OCI-LY3 (cell line): Measurements from ENCODE around the gene DUT.

Experiments used
- H2AFZ ChIP-seq: fragments of 200-600, 300-600 bp; shearing (Covaris generic); 2 replicates; pipeline ENCODE4 v1.6.0; 2014; ENCODE audit warnings: antibody characterized with exemption, low read depth, low read length
- H3K27ac ChIP-seq: fragments of 200-600, 300-600 bp; sonication (generic); 2 replicates; pipeline ENCODE4 v1.5.1; 2014; ENCODE audit warnings: mild to moderate bottlenecking, low read length, moderate library complexity, mixed read lengths
- H3K27me3 ChIP-seq: fragments of 200-600, 300-600 bp; sonication (generic); 2 replicates; pipeline ENCODE4 v1.6.1; 2014; ENCODE audit warnings: low read depth, low read length, mixed read lengths
- H3K36me3 ChIP-seq: fragments of 200-600, 300-600 bp; sonication (generic); replicated peaks from 2 replicates; pipeline ENCODE3; 2014; ENCODE audit warnings: low read depth, low read length, mixed read lengths
- H3K4me1 ChIP-seq: fragments of 300-600, 200-600 bp; sonication (generic); 2 replicates; pipeline ENCODE4 v1.6.1; 2014; ENCODE audit warnings: low read length, mixed read lengths
- H3K4me2 ChIP-seq: fragments of 200-600, 300-600 bp; sonication (generic); 2 replicates; pipeline ENCODE4 v1.6.1; 2014; ENCODE audit warnings: low read length, mixed read lengths
- H3K4me3 ChIP-seq: fragments of 300-600, 200-600 bp; sonication (generic); 2 replicates; pipeline ENCODE4 v1.5.1; 2014; ENCODE audit warnings: antibody characterized with exemption, mild to moderate bottlenecking, low read length, moderate library complexity
- H3K79me2 ChIP-seq: fragments of 300-600, 200-600 bp; shearing (Covaris generic); 2 replicates; pipeline ENCODE4 v1.6.1; 2014; ENCODE audit warnings: mild to moderate bottlenecking, low read length, mixed read lengths
- H3K9ac ChIP-seq: fragments of 300-600, 200-600 bp; shearing (Covaris generic); 2 replicates; pipeline ENCODE4 v1.6.0; 2014; ENCODE audit warnings: mild to moderate bottlenecking, low read length, moderate library complexity
- H3K9me3 ChIP-seq: fragments of 200-600, 300-600 bp; shearing (Covaris generic); 2 replicates; pipeline ENCODE4 v1.6.1; 2014; ENCODE audit warnings: low read length, mixed read lengths; ENCODE audit not compliant: insufficient read depth
- H4K20me1 ChIP-seq: fragments of 200-600, 300-600 bp; sonication (generic); 2 replicates; pipeline ENCODE4 v1.6.1; 2016; ENCODE audit warnings: low read length, mixed read lengths; ENCODE audit not compliant: insufficient read depth
- CTCF ChIP-seq: fragments of 200-600, 300-600 bp; sonication (generic); IDR thresholded peaks from 2 replicates; pipeline ENCODE4 v1.5.1; 2014; ENCODE audit warnings: antibody characterized with exemption, low read length, low read depth
- EZH2phosphoT487 ChIP-seq: fragments of 200-600 bp; shearing (Covaris generic); IDR thresholded peaks from 2 replicates; pipeline ENCODE4 v1.6.1; 2018; ENCODE audit warnings: antibody characterized with exemption, mixed run types, low read depth

The DUT gene

DNA sequence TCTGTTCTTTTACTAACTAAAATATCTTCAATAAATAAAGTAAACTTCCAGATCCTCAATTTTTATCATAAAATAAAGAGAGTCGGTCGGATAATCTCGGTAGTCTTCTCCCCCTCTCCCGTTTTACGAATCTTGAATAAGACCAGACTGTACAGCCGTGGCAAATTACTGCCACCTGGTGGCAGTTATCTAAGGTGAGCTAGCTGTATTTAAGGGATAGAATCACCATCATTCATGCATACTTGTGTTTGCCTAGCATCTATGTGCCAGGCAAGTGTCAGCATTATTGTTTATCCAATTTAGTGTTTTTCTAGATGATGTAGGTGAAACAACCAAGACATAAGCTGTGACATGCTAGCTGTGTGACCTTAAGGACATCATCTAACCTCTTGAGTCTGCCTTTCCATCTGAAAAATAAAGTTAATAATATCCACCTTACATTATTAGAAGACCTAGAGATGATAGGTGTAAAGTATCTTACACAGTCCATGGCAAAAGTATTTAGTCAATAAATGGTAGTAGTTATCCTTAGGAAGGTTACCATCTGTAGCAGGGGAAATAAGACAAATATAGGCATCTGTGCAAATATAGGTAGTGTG is 21.3 kb downstream of the DUT start:
- H3K9ac ChIP-seq = peak overlapping the region; percentile 23; the same call in 1 of the 2 replicates
- TF ChIP-seq EZH2phosphoT487 (no peak), CTCF (peak; percentile 91)
- H3K4me2 ChIP-seq = peak overlapping the region; percentile 54

GRCh38 chr15:48354694-48355303 is 23.6 kb downstream of the DUT start:
- Histone ChIP-seq H3K36me3 (no peaks in the 10 kb centered on the region), H3K27me3 (no peaks in the 10 kb centered on the region), H4K20me1 (no peaks in the 10 kb centered on the region), H3K4me2 (peak overlapping the region; percentile 66), H3K9me3 (no peaks in the 10 kb centered on the region), H2AFZ (peak overlapping the region; percentile 92), H3K9ac (peak overlapping the region; percentile 35), H3K79me2 (no peaks in the 10 kb centered on the region), H3K4me1 (peaks cover 24% of the 10 kb centered on the region), H3K4me3 (peak overlapping the region; percentile 58), H3K27ac (peak overlapping the region; percentile 39)
- TF ChIP-seq EZH2phosphoT487 = no peak
- TF ChIP-seq CTCF = no peak

More for the DNA sequence above, 21.3 kb downstream of the DUT start:
- Histone ChIP-seq H3K9me3 (no peaks in the 10 kb centered on the region), H4K20me1 (no peaks in the 10 kb centered on the region), H3K36me3 (no peaks in the 10 kb centered on the region), H3K27me3 (no peaks in the 10 kb centered on the region), H3K79me2 (no peaks in the 10 kb centered on the region), H3K4me1 (peaks cover 14% of the 10 kb centered on the region), H2AFZ (0 out of 2 replicates have a peak overlapping the region, but pooled peaks have one; percentile 47), H3K4me3 (peak overlapping the region; percentile 30; the same call in 1 of the 2 replicates), H3K27ac (no peak overlapping the region)

DNA sequence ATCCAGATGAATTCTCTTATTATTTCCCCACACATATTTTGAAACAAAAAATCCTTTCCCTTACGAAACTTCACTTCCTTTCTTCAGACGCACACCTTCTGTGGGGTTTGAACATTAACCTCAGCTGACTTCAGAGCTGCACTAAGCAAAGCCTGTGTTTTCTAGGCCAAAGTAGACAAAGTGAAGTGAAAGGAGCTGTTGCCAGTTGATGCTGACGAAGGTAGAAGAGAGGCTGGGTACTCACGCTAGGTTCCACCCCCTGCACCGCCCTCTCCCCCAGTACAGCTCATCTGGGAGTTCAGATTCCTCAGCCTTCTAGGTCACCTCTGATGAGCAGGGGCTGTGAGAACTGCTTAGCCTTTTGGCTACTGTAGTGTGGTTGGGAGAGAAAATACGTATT is 24.1 kb downstream of the DUT start:
- Histone ChIP-seq H3K4me2 (peak overlapping the region; percentile 66), H3K36me3 (no peaks in the 10 kb centered on the region), H3K79me2 (no peaks in the 10 kb centered on the region), H3K4me1 (peaks cover 24% of the 10 kb centered on the region), H4K20me1 (no peaks in the 10 kb centered on the region), H3K27ac (peak overlapping the region; percentile 39), H3K9me3 (no peaks in the 10 kb centered on the region), H2AFZ (peak overlapping the region; percentile 92), H3K9ac (peak overlapping the region; percentile 35), H3K27me3 (no peaks in the 10 kb centered on the region), H3K4me3 (peak overlapping the region; percentile 58)
- no peak for TF ChIP-seq CTCF

GRCh38 chr15:48358229-48359152 is 27.3 kb downstream of the DUT start:
- no peak overlapping the region for H3K27ac ChIP-seq
- H2AFZ ChIP-seq = peak overlapping the region; percentile 73
- H4K20me1 ChIP-seq = no peaks in the 10 kb centered on the region
- peak; percentile 90 for TF ChIP-seq CTCF
- TF ChIP-seq EZH2phosphoT487 = no peak
- H3K4me3 ChIP-seq = peak overlapping the region; percentile 22
- peak overlapping the region; percentile 47 for H3K4me2 ChIP-seq
- H3K9me3 ChIP-seq = no peaks in the 10 kb centered on the region
- H3K27me3 ChIP-seq = no peaks in the 10 kb centered on the region
- peaks cover 24% of the 10 kb centered on the region for H3K4me1 ChIP-seq
- peak overlapping the region; percentile 19; the same call in 1 of the 2 replicates for H3K9ac ChIP-seq
- H3K79me2 ChIP-seq = no peaks in the 10 kb centered on the region
- H3K36me3 ChIP-seq = no peaks in the 10 kb centered on the region
